OCI-LY3 (cell line): ENCODE measurements around the gene TOP3A.

ENCODE experiments used
- H2AFZ ChIP-seq: fragments of 200-600, 300-600 bp; shearing (Covaris generic); 2 replicates; pipeline ENCODE4 v1.6.0; 2014; ENCODE audit warnings: antibody characterized with exemption, low read depth, low read length
- H3K27ac ChIP-seq: fragments of 200-600, 300-600 bp; sonication (generic); 2 replicates; pipeline ENCODE4 v1.5.1; 2014; ENCODE audit warnings: mild to moderate bottlenecking, low read length, moderate library complexity, mixed read lengths
- H3K27me3 ChIP-seq: fragments of 200-600, 300-600 bp; sonication (generic); 2 replicates; pipeline ENCODE4 v1.6.1; 2014; ENCODE audit warnings: low read depth, low read length, mixed read lengths
- H3K36me3 ChIP-seq: fragments of 200-600, 300-600 bp; sonication (generic); replicated peaks from 2 replicates; pipeline ENCODE3; 2014; ENCODE audit warnings: low read depth, low read length, mixed read lengths
- H3K4me1 ChIP-seq: fragments of 300-600, 200-600 bp; sonication (generic); 2 replicates; pipeline ENCODE4 v1.6.1; 2014; ENCODE audit warnings: low read length, mixed read lengths
- H3K4me2 ChIP-seq: fragments of 200-600, 300-600 bp; sonication (generic); 2 replicates; pipeline ENCODE4 v1.6.1; 2014; ENCODE audit warnings: low read length, mixed read lengths
- H3K4me3 ChIP-seq: fragments of 300-600, 200-600 bp; sonication (generic); 2 replicates; pipeline ENCODE4 v1.5.1; 2014; ENCODE audit warnings: antibody characterized with exemption, mild to moderate bottlenecking, low read length, moderate library complexity
- H3K79me2 ChIP-seq: fragments of 300-600, 200-600 bp; shearing (Covaris generic); 2 replicates; pipeline ENCODE4 v1.6.1; 2014; ENCODE audit warnings: mild to moderate bottlenecking, low read length, mixed read lengths
- H3K9ac ChIP-seq: fragments of 300-600, 200-600 bp; shearing (Covaris generic); 2 replicates; pipeline ENCODE4 v1.6.0; 2014; ENCODE audit warnings: mild to moderate bottlenecking, low read length, moderate library complexity
- H3K9me3 ChIP-seq: fragments of 200-600, 300-600 bp; shearing (Covaris generic); 2 replicates; pipeline ENCODE4 v1.6.1; 2014; ENCODE audit warnings: low read length, mixed read lengths; ENCODE audit not compliant: insufficient read depth
- H4K20me1 ChIP-seq: fragments of 200-600, 300-600 bp; sonication (generic); 2 replicates; pipeline ENCODE4 v1.6.1; 2016; ENCODE audit warnings: low read length, mixed read lengths; ENCODE audit not compliant: insufficient read depth
- CTCF ChIP-seq: fragments of 200-600, 300-600 bp; sonication (generic); IDR thresholded peaks from 2 replicates; pipeline ENCODE4 v1.5.1; 2014; ENCODE audit warnings: antibody characterized with exemption, low read length, low read depth
- EZH2phosphoT487 ChIP-seq: fragments of 200-600 bp; shearing (Covaris generic); IDR thresholded peaks from 2 replicates; pipeline ENCODE4 v1.6.1; 2018; ENCODE audit warnings: antibody characterized with exemption, mixed run types, low read depth

The TOP3A gene

GRCh38 chr17:18235743-18236256, 79.0 kb downstream of the TOP3A start:
- H3K4me3 ChIP-seq: no peak overlapping the region
- H3K4me2 ChIP-seq: no peak overlapping the region
- no peak overlapping the region for H2AFZ ChIP-seq
- H3K4me1 ChIP-seq: no peaks in the 10 kb centered on the region
- H3K79me2 ChIP-seq: no peaks in the 10 kb centered on the region
- H3K36me3 ChIP-seq: no peaks in the 10 kb centered on the region
- TF ChIP-seq CTCF (no peak), EZH2phosphoT487 (no peak)
- H3K9ac ChIP-seq: no peak overlapping the region
- H3K9me3 ChIP-seq: no peaks in the 10 kb centered on the region
- H4K20me1 ChIP-seq: no peaks in the 10 kb centered on the region
- no peaks in the 10 kb centered on the region for H3K27me3 ChIP-seq
- no peak overlapping the region for H3K27ac ChIP-seq

GRCh38 chr17:18234853-18235380, 79.9 kb downstream of the TOP3A start:
- no peak overlapping the region for H3K9ac ChIP-seq
- H3K79me2 ChIP-seq: no peaks in the 10 kb centered on the region
- H3K27ac ChIP-seq: no peak overlapping the region
- no peaks in the 10 kb centered on the region for H4K20me1 ChIP-seq
- H2AFZ ChIP-seq: no peak overlapping the region
- no peak overlapping the region for H3K4me2 ChIP-seq
- H3K27me3 ChIP-seq: no peaks in the 10 kb centered on the region
- H3K4me1 ChIP-seq: no peaks in the 10 kb centered on the region
- H3K4me3 ChIP-seq: no peak overlapping the region
- H3K36me3 ChIP-seq: no peaks in the 10 kb centered on the region
- H3K9me3 ChIP-seq: no peaks in the 10 kb centered on the region
- TF ChIP-seq EZH2phosphoT487: no peak
- TF ChIP-seq CTCF: no peak

GRCh38 chr17:18233803-18234518, 80.8 kb downstream of the TOP3A start:
- Histone ChIP-seq H3K79me2 (no peaks in the 10 kb centered on the region), H3K27me3 (no peaks in the 10 kb centered on the region), H3K36me3 (no peaks in the 10 kb centered on the region), H3K4me2 (no peak overlapping the region), H3K9ac (no peak overlapping the region), H3K4me3 (no peak overlapping the region), H3K27ac (no peak overlapping the region), H3K9me3 (no peaks in the 10 kb centered on the region), H4K20me1 (no peaks in the 10 kb centered on the region), H3K4me1 (no peaks in the 10 kb centered on the region), H2AFZ (no peak overlapping the region)
- TF ChIP-seq CTCF (no peak), EZH2phosphoT487 (no peak)

- Histone ChIP-seq H3K4me3 (no peak overlapping the region), H4K20me1 (no peaks in the 10 kb centered on the region), H2AFZ (no peak overlapping the region), H3K36me3 (no peaks in the 10 kb centered on the region), H3K9me3 (no peaks in the 10 kb centered on the region), H3K9ac (no peak overlapping the region), H3K79me2 (no peaks in the 10 kb centered on the region), H3K4me1 (peaks cover 4% of the 10 kb centered on the region; the same call in 1 of the 2 replicates), H3K27me3 (no peaks in the 10 kb centered on the region), H3K4me2 (no peak overlapping the region), H3K27ac (no peak overlapping the region)
- no peak for TF ChIP-seq CTCF
- no peak for TF ChIP-seq EZH2phosphoT487
Observed at GRCh38 chr17:18231164-18231563, 83.6 kb downstream of the TOP3A start.
